Activated CD4-positive, alpha-beta T cell treated with anti-CD3 and anti-CD28 coated beads, Interleukin-2, amount 10 ng/mL, durations not matched to agents 7 days and 5 days (primary cell): ENCODE measurements around the gene ISCA1. TPM values are rescaled to one million over a fixed set of nuclear protein-coding genes. Genes with fewer than 3 reads are reported as not detected.
"Not testable (repeated sequence)": the region's sequence is repeated elsewhere in the genome, so short reads cannot be mapped to it uniquely, and the experiment has no call there.

ENCODE experiments used
- CTCF ChIA-PET: fragments of 350-600 bp; sonication (Branson Sonifier 250); formaldehyde crosslinking; loops from one replicate; lab custom pipeline; 2021; ENCODE audit warnings: antibody characterized with exemption; lab: Charles Lee
- POLR2A ChIA-PET: fragments of 350-600 bp; sonication (Branson Sonifier 250); formaldehyde crosslinking; loops from one replicate; lab custom pipeline; 2021; ENCODE audit warnings: antibody characterized with exemption; lab: Charles Lee
- DNase-seq: peaks from one replicate; pipeline ENCODE4 v3.0.0-alpha.2; 2020
- H3K27ac Mint-ChIP-seq: one replicate; pipeline ENCODE4 v1.8.0; 2021; ENCODE audit warnings: mild to moderate bottlenecking, moderate library complexity, mixed read lengths
- H3K27me3 Mint-ChIP-seq: one replicate; pipeline ENCODE4 v1.8.0; 2021; ENCODE audit warnings: mixed read lengths
- H3K36me3 Mint-ChIP-seq: one replicate; pipeline ENCODE4 v1.8.0; 2021; ENCODE audit warnings: low read depth, mixed read lengths
- H3K4me1 Mint-ChIP-seq: one replicate; pipeline ENCODE4 v1.8.0; 2021; ENCODE audit warnings: mixed read lengths
- H3K4me3 Mint-ChIP-seq: one replicate; pipeline ENCODE4 v1.8.0; 2021; ENCODE audit warnings: mild to moderate bottlenecking, moderate library complexity, mixed read lengths
- H3K9me3 Mint-ChIP-seq: one replicate; pipeline ENCODE4 v1.8.0; 2021; ENCODE audit warnings: mixed read lengths
- total RNA-seq, 2 experiments: library from RNA; stranded (reverse); gene quantifications; one replicate each; pipeline ENCODE4 v1.2.3, GENCODE V29; 2021

Gene ISCA1
- 10 to 100 TPM; 16.8 to 19.5 TPM for total RNA-seq

GRCh38 chr9:86282077-86282978 is at the start of gene ISCA1:
Gene ISCA1 (minus strand): TSS chr9:86282538. CDS start chr9:86282458, 80 bp downstream.
- Mint-ChIP-seq H3K27me3 (no peaks in the 10 kb centered on the region), H3K9me3 (no peaks in the 10 kb centered on the region), H3K4me3 (peak within 1 kb of the TSS; percentile 74), H3K36me3 (peaks cover 8% of the 10 kb centered on the region), H3K27ac (peak within 1 kb of the TSS; percentile 99), H3K4me1 (peaks cover 39% of the 10 kb centered on the region)
- ChIA-PET POLR2A (no interaction called here), CTCF (interaction anchor here (0.9 to 2.1 kb wide), 4 partner anchors 15 to 80 kb away, joined by 3 to 5 read pairs (median 4); no protein-coding TSS in a partner anchor)
- peak; percentile 97 for DNase-seq

GRCh38 chr9:86330186-86330585 is 47.8 kb upstream of the ISCA1 start:
- H3K27me3 Mint-ChIP-seq, result no peaks in the 10 kb centered on the region
- ChIA-PET CTCF (interaction anchor here (0.6 to 1.4 kb wide), 3 partner anchors 12 to 347 kb away, joined by 4 to 5 read pairs (median 4); no protein-coding TSS in a partner anchor), POLR2A (no interaction called here)
- H3K27ac Mint-ChIP-seq, result no peak overlapping the region
- no peak for DNase-seq
- peaks cover 73% of the 10 kb centered on the region for H3K36me3 Mint-ChIP-seq
- peaks cover 7% of the 10 kb centered on the region for H3K9me3 Mint-ChIP-seq
- H3K4me1 Mint-ChIP-seq, result peaks cover 18% of the 10 kb centered on the region
- H3K4me3 Mint-ChIP-seq, result no peak overlapping the region

- CTCF ChIA-PET, result no interaction called here
- H3K27ac Mint-ChIP-seq, result peak overlapping the region; percentile 11
- POLR2A ChIA-PET, result no interaction called here
- no peaks in the 10 kb centered on the region for H3K27me3 Mint-ChIP-seq
- peaks cover 16% of the 10 kb centered on the region for H3K4me1 Mint-ChIP-seq
- H3K9me3 Mint-ChIP-seq, result peaks cover 7% of the 10 kb centered on the region
- H3K36me3 Mint-ChIP-seq, result peaks cover 72% of the 10 kb centered on the region
- H3K4me3 Mint-ChIP-seq, result no peak overlapping the region
- DNase-seq, result no peak
These were observed 47.3 kb upstream of the ISCA1 start for GRCh38 chr9:86329649-86330048.

- CTCF ChIA-PET, result interaction anchor here (1.5 kb wide), 1 partner anchor 12 kb away, joined by 5 read pairs; no protein-coding TSS in a partner anchor
- peaks cover 16% of the 10 kb centered on the region for H3K4me1 Mint-ChIP-seq
These were observed 45.8 kb upstream of the ISCA1 start for GRCh38 chr9:86328156-86328555.

GRCh38 chr9:86326536-86326935 is 44.2 kb upstream of the ISCA1 start:
- Mint-ChIP-seq H3K27ac (no peak overlapping the region), H3K4me3 (no peak overlapping the region), H3K4me1 (peaks cover 13% of the 10 kb centered on the region), H3K36me3 (peaks cover 70% of the 10 kb centered on the region), H3K27me3 (no peaks in the 10 kb centered on the region), H3K9me3 (no peaks in the 10 kb centered on the region)
- POLR2A ChIA-PET, result no interaction called here
- DNase-seq, result no peak
- CTCF ChIA-PET, result interaction anchor here (1.2 kb wide), 1 partner anchor 11 kb away, joined by 4 read pairs; no protein-coding TSS in a partner anchor

More at GRCh38 chr9:86328156-86328555, 45.8 kb upstream of the ISCA1 start:
- Mint-ChIP-seq H3K36me3 (peaks cover 73% of the 10 kb centered on the region), H3K9me3 (peaks cover 6% of the 10 kb centered on the region), H3K27me3 (no peaks in the 10 kb centered on the region), H3K4me3 (no peak overlapping the region), H3K27ac (no peak overlapping the region)
- no peak for DNase-seq
- POLR2A ChIA-PET, result no interaction called here

- no peak for DNase-seq
- H3K4me1 Mint-ChIP-seq, result peaks cover 4% of the 10 kb centered on the region
- H3K4me3 Mint-ChIP-seq, result no peak overlapping the region
- ChIA-PET POLR2A (no interaction called here), CTCF (interaction anchor here (1.4 kb wide), 1 partner anchor 9 kb away, joined by 3 read pairs; no protein-coding TSS in a partner anchor)
- H3K27me3 Mint-ChIP-seq, result no peaks in the 10 kb centered on the region
- H3K9me3 Mint-ChIP-seq, result no peaks in the 10 kb centered on the region
- peaks cover 75% of the 10 kb centered on the region for H3K36me3 Mint-ChIP-seq
- H3K27ac Mint-ChIP-seq, result no peak overlapping the region
These were observed 42.6 kb upstream of the ISCA1 start for GRCh38 chr9:86324901-86325300.

GRCh38 chr9:86324308-86324707 is 42.0 kb upstream of the ISCA1 start:
- H3K27me3 Mint-ChIP-seq, result no peaks in the 10 kb centered on the region
- POLR2A ChIA-PET, result no interaction called here
- no peak overlapping the region for H3K4me3 Mint-ChIP-seq
- H3K4me1 Mint-ChIP-seq, result no peaks in the 10 kb centered on the region
- no peaks in the 10 kb centered on the region for H3K9me3 Mint-ChIP-seq
- no peak for DNase-seq
- peaks cover 73% of the 10 kb centered on the region for H3K36me3 Mint-ChIP-seq
- no peak overlapping the region for H3K27ac Mint-ChIP-seq
- CTCF ChIA-PET, result no interaction called here

GRCh38 chr9:86322973-86323644 is 40.8 kb upstream of the ISCA1 start:
- Mint-ChIP-seq H3K36me3 (peaks cover 79% of the 10 kb centered on the region), H3K9me3 (no peaks in the 10 kb centered on the region), H3K27me3 (no peaks in the 10 kb centered on the region), H3K27ac (no peak overlapping the region), H3K4me3 (no peak overlapping the region), H3K4me1 (no peaks in the 10 kb centered on the region)
- CTCF ChIA-PET, result interaction anchor here (1.2 kb wide), 1 partner anchor 17 kb away, joined by 3 read pairs; no protein-coding TSS in a partner anchor
- DNase-seq, result no peak
- POLR2A ChIA-PET, result no interaction called here

- ChIA-PET CTCF (interaction anchor here (1.3 to 2.2 kb wide), 2 partner anchors 12 to 39 kb away, joined by 3 to 7 read pairs; partner anchors contain the start of gene ISCA1), POLR2A (no interaction called here)
- DNase-seq, result no peak
- peaks cover 66% of the 10 kb centered on the region for H3K36me3 Mint-ChIP-seq
- no peak overlapping the region for H3K27ac Mint-ChIP-seq
- no peaks in the 10 kb centered on the region for H3K9me3 Mint-ChIP-seq
- H3K27me3 Mint-ChIP-seq, result no peaks in the 10 kb centered on the region
- no peaks in the 10 kb centered on the region for H3K4me1 Mint-ChIP-seq
- H3K4me3 Mint-ChIP-seq, result no peak overlapping the region
These were observed 39.0 kb upstream of the ISCA1 start for GRCh38 chr9:86321373-86321772.

- Mint-ChIP-seq H3K4me1 (peaks cover 13% of the 10 kb centered on the region), H3K9me3 (no peaks in the 10 kb centered on the region), H3K4me3 (no peak overlapping the region), H3K36me3 (peaks cover 70% of the 10 kb centered on the region), H3K27ac (no peak overlapping the region), H3K27me3 (no peaks in the 10 kb centered on the region)
- CTCF ChIA-PET, result no interaction called here
- POLR2A ChIA-PET, result no interaction called here
- no peak for DNase-seq
These were observed 35.8 kb upstream of the ISCA1 start for GRCh38 chr9:86318187-86318586.

- no peak overlapping the region for H3K4me3 Mint-ChIP-seq
- ChIA-PET CTCF (interaction anchor here (0.6 kb wide), 1 partner anchor 15 kb away, joined by 4 read pairs; no protein-coding TSS in a partner anchor), POLR2A (no interaction called here)
- DNase-seq, result no peak
- H3K4me1 Mint-ChIP-seq, result peaks cover 13% of the 10 kb centered on the region
- H3K36me3 Mint-ChIP-seq, result peaks cover 68% of the 10 kb centered on the region
- H3K27me3 Mint-ChIP-seq, result no peaks in the 10 kb centered on the region
- H3K27ac Mint-ChIP-seq, result no peak overlapping the region
- no peaks in the 10 kb centered on the region for H3K9me3 Mint-ChIP-seq
These were observed 32.7 kb upstream of the ISCA1 start for GRCh38 chr9:86315078-86315477.

GRCh38 chr9:86312959-86313358 is 30.6 kb upstream of the ISCA1 start:
- POLR2A ChIA-PET, DNase-seq, H3K4me3 Mint-ChIP-seq, H3K27me3 Mint-ChIP-seq, H3K9me3 Mint-ChIP-seq, H3K27ac Mint-ChIP-seq: not testable (repeated sequence)
- H3K36me3 Mint-ChIP-seq, result peaks cover 68% of the 10 kb centered on the region
- CTCF ChIA-PET, result interaction anchor here (1.0 to 1.6 kb wide), 2 partner anchors 13 to 36 kb away, joined by 4 to 5 read pairs; no protein-coding TSS in a partner anchor
- H3K4me1 Mint-ChIP-seq, result peaks cover 13% of the 10 kb centered on the region
